ENCODE measurements around the gene ATP2B1. TPM values are rescaled to one million over a fixed set of nuclear protein-coding genes. Genes with fewer than 3 reads are reported as not detected.

ATP2B1 gene
- total and polyA plus RNA-seq, 7 donors: 14.3 to 54.0 (median 30.1) TPM

GRCh38 chr12:89661706-89662330 lies 46.8 kb downstream of the ATP2B1 start:
- WGBS, 3 donors: 65 to 80% (median 70%) methylated on average over 4 of the region's 4 CpGs
- intact Hi-C loops (cut with DNase I): no loop called here
- H3K27ac ChIP-seq: no peak overlapping the region
- H3K9me3 ChIP-seq: no peaks in the 10 kb centered on the region
- H3K4me3 ChIP-seq: no peak overlapping the region
- peaks cover 43% of the 10 kb centered on the region for H3K4me1 ChIP-seq
- no peak for DNase-seq
- no peaks in the 10 kb centered on the region for H3K27me3 ChIP-seq (ENCODE audit: insufficient read depth in 3 of 3, low read length in 2 of 3)
- no peak for TF ChIP-seq CTCF (IDR thresholded peaks at IDR 0.05)
- no peaks in the 10 kb centered on the region for H3K36me3 ChIP-seq (ENCODE audit: insufficient read depth in 1 of 2, low read depth in 1 of 2)
- ATAC-seq: peak in 1 of 4 donors; percentile 42

GRCh38 chr12:89657739-89658138 lies 50.9 kb downstream of the ATP2B1 start:
- Histone ChIP-seq H3K4me3 (no peak overlapping the region), H3K4me1 (peaks cover 14% of the 10 kb centered on the region), H3K27me3 (ENCODE audit: insufficient read depth in 3 of 3, low read length in 2 of 3) (no peaks in the 10 kb centered on the region), H3K27ac (no peak overlapping the region), H3K9me3 (no peaks in the 10 kb centered on the region), H3K36me3 (ENCODE audit: insufficient read depth in 1 of 2, low read depth in 1 of 2) (peaks cover 0 to 4% of the 10 kb centered on the region in 2 donors)
- 93 to 100% (median 100%) methylated on average over 1 of the region's 1 CpG for WGBS, 3 donors
- ATAC-seq: no peak
- no peak for TF ChIP-seq CTCF (IDR thresholded peaks at IDR 0.05)
- intact Hi-C loops (cut with DNase I): no loop called here
- DNase-seq: no peak

- WGBS, 3 donors: 94% methylated on average over 2 of the region's 2 CpGs
- no peak for DNase-seq
- H3K4me1 ChIP-seq: peaks cover 7% of the 10 kb centered on the region
- no peaks in the 10 kb centered on the region for H3K9me3 ChIP-seq
- no peaks in the 10 kb centered on the region for H3K27me3 ChIP-seq (ENCODE audit: insufficient read depth in 3 of 3, low read length in 2 of 3)
- intact Hi-C loops (cut with DNase I): no loop called here
- no peak for TF ChIP-seq CTCF (IDR thresholded peaks at IDR 0.05)
- no peak for ATAC-seq
- peaks cover 0 to 4% of the 10 kb centered on the region in 2 donors for H3K36me3 ChIP-seq (ENCODE audit: insufficient read depth in 1 of 2, low read depth in 1 of 2)
- no peak overlapping the region for H3K27ac ChIP-seq
- H3K4me3 ChIP-seq: no peak overlapping the region
These were observed 51.6 kb downstream of the ATP2B1 start for GRCh38 chr12:89657066-89657465.

- 89 to 97% (median 97%) methylated on average over 1 of the region's 1 CpG for WGBS, 3 donors
- ATAC-seq (no peak), DNase-seq (no peak)
- Histone ChIP-seq H3K36me3 (ENCODE audit: insufficient read depth in 1 of 2, low read depth in 1 of 2) (peaks cover 0 to 4% of the 10 kb centered on the region in 2 donors), H3K27me3 (ENCODE audit: insufficient read depth in 3 of 3, low read length in 2 of 3) (no peaks in the 10 kb centered on the region), H3K4me1 (no peaks in the 10 kb centered on the region), H3K9me3 (no peaks in the 10 kb centered on the region), H3K27ac (no peak overlapping the region), H3K4me3 (no peak overlapping the region)
- no peak for TF ChIP-seq CTCF (IDR thresholded peaks at IDR 0.05)
- intact Hi-C loops (cut with DNase I): no loop called here
These were observed 52.8 kb downstream of the ATP2B1 start for GRCh38 chr12:89655841-89656240.

- Histone ChIP-seq H3K27ac (no peak overlapping the region), H3K9me3 (no peaks in the 10 kb centered on the region), H3K4me1 (no peaks in the 10 kb centered on the region), H3K27me3 (ENCODE audit: insufficient read depth in 3 of 3, low read length in 2 of 3) (no peaks in the 10 kb centered on the region), H3K36me3 (ENCODE audit: insufficient read depth in 1 of 2, low read depth in 1 of 2) (peaks cover 4 to 5% of the 10 kb centered on the region in 2 donors), H3K4me3 (no peak overlapping the region)
- DNase-seq: no peak
- WGBS, 3 donors: 92 to 94% (median 92%) methylated on average over 4 of the region's 4 CpGs
- no peak for ATAC-seq
- intact Hi-C loops (cut with DNase I): no loop called here
- TF ChIP-seq CTCF (IDR thresholded peaks at IDR 0.05): no peak
These were observed 57.4 kb downstream of the ATP2B1 start for GRCh38 chr12:89651192-89651591.

All from psoas muscle (tissue), 8 donors.